Colonic mucosa (tissue), 4 donors: Measurements from ENCODE around the gene ATP6V1G2. TPM values are rescaled to one million over a fixed set of nuclear protein-coding genes. Genes with fewer than 3 reads are reported as not detected.
"Not testable (repeated sequence)": the region's sequence is repeated elsewhere in the genome, so short reads cannot be mapped to it uniquely, and the experiment has no call there.

Experiments
- DNase-seq: peaks from one replicate; pipeline ENCODE4 v3.0.0-alpha.2; 2020
- H3K27ac ChIP-seq: fragments of 200-600 bp; one replicate; pipeline ENCODE4 v1.8.0; 2021
- H3K27me3 ChIP-seq: fragments of 200-600 bp; one replicate; pipeline ENCODE4 v1.8.0; 2021
- H3K36me3 ChIP-seq: fragments of 200-600 bp; one replicate; pipeline ENCODE4 v1.8.0; 2021
- H3K4me1 ChIP-seq: fragments of 200-600 bp; one replicate; pipeline ENCODE4 v1.8.0; 2021; ENCODE audit warnings: mild to moderate bottlenecking
- H3K4me3 ChIP-seq: fragments of 200-600 bp; one replicate; pipeline ENCODE4 v1.8.0; 2021
- H3K9ac ChIP-seq, 2 donors: one replicate each; pipeline ENCODE4 v1.7.0; 2013; ENCODE audit warnings: control low read depth in 2 of 2, low read depth in 2 of 2, low read length in 2 of 2
- H3K9me3 ChIP-seq: fragments of 200-600 bp; one replicate; pipeline ENCODE4 v1.8.0; 2021
- intact Hi-C: fragments of 100-400 bp; cut with DNase I; formaldehyde crosslinking; loops from one replicate; pipeline ENCODE4 v1.14.1; 2022
- total RNA-seq, 2 donors: library from RNA; stranded (reverse); fragmentation: NEBNext Ultra II Directional in 1 of 2; extraction: Animal tissue kit (Norgen Biotek cat#: 25700) in 1 of 2; gene quantifications; one replicate each; pipeline ENCODE4 v1.2.1, GENCODE V29; 2021
- TF ChIP-seq, protein P1 (sequence below): fragments of 200-600 bp; IDR thresholded peaks from one replicate; pipeline ENCODE4 v1.8.0; 2022; ENCODE audit warnings: antibody characterized with exemption, mild to moderate bottlenecking
- donor health status: healthy.
- donor health status: DM: no; HTN: no; CAD: no.
- donor health status: DM: no; HTN: no; CAD: no.

ATP6V1G2 gene
- total RNA-seq, 2 donors from 2014 or later: 0.57 to 0.85 TPM

DNA sequence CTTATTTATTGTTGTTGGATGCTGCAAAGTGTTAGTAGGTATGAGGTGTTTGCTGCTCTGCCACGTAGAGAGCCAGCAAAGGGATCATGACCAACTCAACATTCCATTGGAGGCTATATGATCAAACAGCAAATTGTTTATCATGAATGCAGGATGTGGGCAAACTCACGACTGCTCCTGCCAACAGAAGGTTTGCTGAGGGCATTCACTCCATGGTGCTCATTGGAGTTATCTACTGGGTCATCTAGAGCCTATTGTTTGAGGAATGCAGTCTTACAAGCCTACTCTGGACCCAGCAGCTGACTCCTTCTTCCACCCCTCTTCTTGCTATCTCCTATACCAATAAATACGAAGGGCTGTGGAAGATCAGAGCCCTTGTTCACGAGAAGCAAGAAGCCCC lies 36.4 kb downstream of the ATP6V1G2 start:
- TF ChIP-seq, protein P1, sequence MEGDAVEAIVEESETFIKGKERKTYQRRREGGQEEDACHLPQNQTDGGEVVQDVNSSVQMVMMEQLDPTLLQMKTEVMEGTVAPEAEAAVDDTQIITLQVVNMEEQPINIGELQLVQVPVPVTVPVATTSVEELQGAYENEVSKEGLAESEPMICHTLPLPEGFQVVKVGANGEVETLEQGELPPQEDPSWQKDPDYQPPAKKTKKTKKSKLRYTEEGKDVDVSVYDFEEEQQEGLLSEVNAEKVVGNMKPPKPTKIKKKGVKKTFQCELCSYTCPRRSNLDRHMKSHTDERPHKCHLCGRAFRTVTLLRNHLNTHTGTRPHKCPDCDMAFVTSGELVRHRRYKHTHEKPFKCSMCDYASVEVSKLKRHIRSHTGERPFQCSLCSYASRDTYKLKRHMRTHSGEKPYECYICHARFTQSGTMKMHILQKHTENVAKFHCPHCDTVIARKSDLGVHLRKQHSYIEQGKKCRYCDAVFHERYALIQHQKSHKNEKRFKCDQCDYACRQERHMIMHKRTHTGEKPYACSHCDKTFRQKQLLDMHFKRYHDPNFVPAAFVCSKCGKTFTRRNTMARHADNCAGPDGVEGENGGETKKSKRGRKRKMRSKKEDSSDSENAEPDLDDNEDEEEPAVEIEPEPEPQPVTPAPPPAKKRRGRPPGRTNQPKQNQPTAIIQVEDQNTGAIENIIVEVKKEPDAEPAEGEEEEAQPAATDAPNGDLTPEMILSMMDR: no peak
- H3K9me3 ChIP-seq: no peaks in the 10 kb centered on the region
- H3K9ac ChIP-seq: no peak overlapping the region
- H3K4me1 ChIP-seq: no peaks in the 10 kb centered on the region
- intact Hi-C loops: no loop called here
- no peaks in the 10 kb centered on the region for H3K36me3 ChIP-seq
- H3K27me3 ChIP-seq: no peaks in the 10 kb centered on the region
- DNase-seq: no peak
- no peak overlapping the region for H3K4me3 ChIP-seq
- no peak overlapping the region for H3K27ac ChIP-seq

DNA sequence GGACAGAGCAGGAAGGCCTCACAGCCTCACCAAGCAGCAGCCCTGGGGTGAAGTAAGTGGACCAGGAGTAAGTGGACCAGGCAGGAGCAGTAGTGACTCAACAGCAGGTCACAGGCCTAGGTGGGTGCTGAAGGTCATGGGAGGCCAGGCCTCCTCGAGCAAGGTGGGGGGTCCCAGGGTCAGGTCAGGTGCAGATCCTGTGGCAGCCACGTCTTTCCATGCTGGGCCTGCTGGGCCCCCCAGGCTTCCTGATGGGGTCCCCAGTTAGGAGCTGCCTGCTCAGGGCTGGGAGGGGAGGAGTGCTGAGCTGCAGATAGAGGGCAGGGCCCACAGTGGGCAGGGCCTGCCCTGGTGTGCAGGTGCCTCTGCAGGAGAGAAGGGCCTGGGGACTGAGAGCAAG lies 37.4 kb downstream of the ATP6V1G2 start:
- H3K9ac ChIP-seq, H3K36me3 ChIP-seq, H3K27ac ChIP-seq, H3K4me1 ChIP-seq, DNase-seq, intact Hi-C loops, H3K4me3 ChIP-seq, H3K27me3 ChIP-seq, H3K9me3 ChIP-seq: not testable (repeated sequence)

DNA sequence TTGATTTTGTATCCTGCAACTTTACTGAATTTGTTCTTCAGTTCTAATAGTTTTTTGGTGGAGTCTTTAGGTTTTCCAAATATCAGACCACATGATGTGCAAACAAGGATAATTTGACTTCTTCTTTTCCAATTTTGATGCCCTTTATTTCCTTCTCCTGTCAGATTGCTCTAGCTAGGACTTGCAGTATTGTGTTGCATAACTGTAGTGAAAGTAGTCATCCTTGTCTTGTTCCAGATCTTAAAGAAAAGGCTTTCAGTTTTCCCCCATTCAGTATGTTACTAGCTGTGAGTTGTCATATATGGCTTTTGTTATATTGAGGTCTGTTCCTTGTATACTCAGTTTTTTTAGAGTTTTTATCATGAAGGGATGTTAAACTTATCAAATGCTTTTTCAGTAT lies 43.8 kb downstream of the ATP6V1G2 start:
- Histone ChIP-seq H3K9ac (no peak overlapping the region), H3K27me3 (no peaks in the 10 kb centered on the region), H3K4me1 (no peaks in the 10 kb centered on the region), H3K9me3 (no peaks in the 10 kb centered on the region), H3K4me3 (no peak overlapping the region), H3K36me3 (no peaks in the 10 kb centered on the region), H3K27ac (no peak overlapping the region)
- TF ChIP-seq, protein P1: no peak
- DNase-seq: no peak
- intact Hi-C loops: no loop called here

DNA sequence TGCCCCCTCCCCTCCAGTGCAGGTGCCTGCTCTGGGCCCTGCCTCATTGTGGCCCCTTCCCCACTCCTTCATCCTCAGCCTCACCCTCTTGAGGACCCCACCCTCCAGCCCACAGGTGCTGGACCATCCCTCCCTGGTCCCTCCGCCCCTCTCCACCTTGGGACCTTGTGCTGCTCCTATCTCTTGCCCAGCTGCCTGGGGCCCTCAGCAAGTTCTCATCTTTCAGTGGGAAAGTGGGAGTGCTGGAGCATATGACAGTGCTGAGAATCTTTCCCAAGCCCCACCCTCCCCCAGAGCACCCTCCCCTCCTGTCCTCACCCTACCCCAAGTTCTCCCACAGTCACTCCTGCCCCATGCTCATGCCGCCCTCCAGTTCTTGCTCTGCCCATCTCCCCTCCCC lies 46.8 kb downstream of the ATP6V1G2 start:
- H3K27me3 ChIP-seq, DNase-seq, H3K27ac ChIP-seq, H3K9ac ChIP-seq, H3K9me3 ChIP-seq, H3K4me1 ChIP-seq, H3K4me3 ChIP-seq, H3K36me3 ChIP-seq: not testable (repeated sequence)
- intact Hi-C loops: loop anchor here (10.0 kb wide), 1 partner anchor 45 kb away; the partner anchor contains the start of genes ATP6V1G2, DDX39B and NFKBIL1

DNA sequence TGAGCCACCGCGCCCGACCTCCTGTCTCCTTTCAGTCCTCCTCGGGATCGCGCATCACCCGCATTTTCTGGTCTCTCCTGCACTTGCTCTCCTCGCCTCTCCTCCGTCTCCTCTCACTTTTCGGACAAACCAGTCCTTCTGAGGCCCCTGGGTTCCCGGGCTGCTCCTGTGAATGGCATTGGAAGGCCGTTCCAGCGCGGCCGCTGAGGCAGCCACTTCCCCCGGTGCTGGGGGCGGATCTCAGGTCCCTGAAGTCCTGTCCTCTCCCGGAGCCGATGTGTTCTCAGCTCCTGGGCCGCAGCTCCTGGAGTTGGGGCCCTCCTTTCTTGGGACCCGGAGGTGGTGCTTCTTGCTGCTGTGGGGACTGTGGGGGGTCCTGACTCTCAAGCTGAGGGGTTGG lies 47.7 kb downstream of the ATP6V1G2 start:
- no peak for DNase-seq
- TF ChIP-seq, protein P1: no peak
- H3K27me3 ChIP-seq: no peaks in the 10 kb centered on the region
- H3K4me1 ChIP-seq: no peaks in the 10 kb centered on the region
- H3K36me3 ChIP-seq: no peaks in the 10 kb centered on the region
- H3K27ac ChIP-seq: no peak overlapping the region
- H3K4me3 ChIP-seq: peak overlapping the region; percentile 68
- intact Hi-C loops: loop anchor here (10.0 kb wide), 1 partner anchor 46 kb away; the partner anchor contains the start of genes ATP6V1G2, DDX39B and NFKBIL1
- no peaks in the 10 kb centered on the region for H3K9me3 ChIP-seq
- H3K9ac ChIP-seq: peak overlapping the region in 1 of 2 donors; percentile 24

DNA sequence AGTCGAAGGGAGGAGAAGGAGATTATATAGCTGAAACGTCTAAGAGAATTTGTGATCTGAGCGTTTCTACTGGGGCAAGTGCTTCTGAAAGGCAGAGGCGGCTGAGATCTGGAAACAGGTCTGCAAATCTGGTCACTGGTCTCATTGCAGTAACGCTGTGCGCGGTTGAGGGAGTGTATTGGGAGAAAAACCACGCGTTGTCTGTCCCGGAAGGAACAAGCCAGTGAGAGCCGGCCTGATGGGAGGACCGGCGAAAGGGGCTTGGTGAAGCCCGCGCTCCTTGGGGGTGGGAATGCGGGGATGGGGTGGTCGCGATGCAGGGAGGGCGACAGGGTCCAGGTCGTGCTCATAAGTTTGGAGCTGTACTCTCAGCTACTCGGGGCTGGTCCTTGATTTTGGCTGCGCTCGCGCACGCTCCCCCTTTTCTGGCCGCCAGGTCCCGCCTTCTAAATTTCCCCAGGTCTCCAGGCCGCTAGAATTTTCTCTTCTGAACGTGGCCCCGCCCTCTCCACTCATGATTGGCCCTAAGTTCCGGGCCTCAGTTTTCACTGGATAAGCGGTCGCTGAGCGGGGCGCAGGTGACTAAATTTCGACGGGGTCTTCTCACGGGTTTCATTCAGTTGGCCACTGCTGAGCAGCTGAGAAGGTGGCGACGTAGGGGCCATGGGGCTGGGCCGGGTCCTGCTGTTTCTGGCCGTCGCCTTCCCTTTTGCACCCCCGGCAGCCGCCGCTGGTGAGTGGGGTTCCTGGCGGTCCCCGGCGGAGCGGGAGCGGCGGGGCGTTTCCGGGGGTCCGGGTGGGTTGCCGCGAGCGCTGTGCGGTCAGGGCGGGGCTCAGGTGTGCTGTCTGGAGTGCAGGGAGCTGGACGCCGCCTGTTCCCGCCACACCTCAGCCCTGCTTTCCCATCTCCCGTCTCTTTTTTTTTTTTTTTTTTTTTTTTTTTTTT lies 48.6 kb downstream of the ATP6V1G2 start, which contains the start of gene MICB:
Gene MICB (plus strand): TSS at position 615 of the 946 bp plus-strand sequence. CDS start 49 bp downstream, at position 664.
- H3K9ac ChIP-seq: peak within 1 kb of the TSS; percentile 47 to 68
- peak within 1 kb of the TSS; percentile 62 for H3K27ac ChIP-seq
- TF ChIP-seq, protein P1: no peak
- H3K27me3 ChIP-seq: no peaks in the 10 kb centered on the region
- H3K9me3 ChIP-seq: no peaks in the 10 kb centered on the region
- no peaks in the 10 kb centered on the region for H3K36me3 ChIP-seq
- DNase-seq: peak; percentile 91
- no peaks in the 10 kb centered on the region for H3K4me1 ChIP-seq
- H3K4me3 ChIP-seq: peak within 1 kb of the TSS; percentile 68
- intact Hi-C loops: loop anchor here (10.0 kb wide), 1 partner anchor 47 kb away; the partner anchor contains the start of genes ATP6V1G2, DDX39B and NFKBIL1

DNA sequence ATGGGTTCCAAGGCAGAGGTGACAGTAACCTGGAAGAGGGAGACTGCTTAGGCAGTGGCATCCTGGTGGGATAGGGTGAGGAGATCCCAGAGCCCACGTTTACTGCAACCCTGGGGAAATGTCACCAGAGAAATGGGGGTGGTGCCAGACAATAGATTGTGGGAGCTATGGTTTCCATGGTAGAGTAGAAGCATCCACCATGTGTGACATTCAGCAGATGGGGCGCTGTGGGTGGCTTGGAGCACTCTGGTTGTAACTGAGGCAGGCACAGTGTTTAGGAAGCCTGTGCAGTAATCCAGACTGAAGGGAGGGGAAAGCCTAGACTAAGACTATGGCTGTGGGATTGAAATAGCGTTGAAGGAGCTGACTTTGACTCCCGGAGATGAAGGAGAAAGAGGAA lies 49.6 kb downstream of the ATP6V1G2 start:
- not testable (repeated sequence) for H3K9me3 ChIP-seq, H3K27ac ChIP-seq, H3K4me1 ChIP-seq, H3K27me3 ChIP-seq, H3K36me3 ChIP-seq, DNase-seq, H3K4me3 ChIP-seq
- intact Hi-C loops: loop anchor here (10.0 kb wide), 1 partner anchor 48 kb away; the partner anchor contains the start of genes ATP6V1G2, DDX39B and NFKBIL1
- peak overlapping the region in 1 of 2 donors; percentile 68 for H3K9ac ChIP-seq
